Endodermal cell (in vitro differentiated cells): Measurements from ENCODE around the gene RBCK1. TPM values are rescaled to one million over a fixed set of nuclear protein-coding genes. Genes with fewer than 3 reads are reported as not detected.
"Not testable (repeated sequence)": the region's sequence is repeated elsewhere in the genome, so short reads cannot be mapped to it uniquely, and the experiment has no call there.

Experiments
- DNase-seq: peaks from one replicate; pipeline ENCODE4 v3.0.0-alpha.2; 2017
- H3K27ac ChIP-seq: 2 replicates; pipeline ENCODE4 v1.5.1; 2013; ENCODE audit warnings: mild to moderate bottlenecking, low read depth, low read length, moderate library complexity
- H3K27me3 ChIP-seq: 2 replicates; pipeline ENCODE4 v1.6.1; 2013; ENCODE audit warnings: mild to moderate bottlenecking, low read length, moderate library complexity; ENCODE audit not compliant: insufficient read depth, control insufficient read depth, poor library complexity, severe bottlenecking
- H3K36me3 ChIP-seq: 2 replicates; pipeline ENCODE4 v1.7.0; 2013; ENCODE audit warnings: mild to moderate bottlenecking, low read length, moderate library complexity; ENCODE audit not compliant: control insufficient read depth, insufficient read depth
- H3K4me1 ChIP-seq: one replicate; pipeline ENCODE4 v1.7.0; 2013; ENCODE audit warnings: low read length; ENCODE audit not compliant: control insufficient read depth, insufficient read depth
- H3K4me3 ChIP-seq: 2 replicates; pipeline ENCODE4 v1.5.1; 2013; ENCODE audit warnings: mild to moderate bottlenecking, low read length, moderate library complexity
- H3K9ac ChIP-seq: 2 replicates; pipeline ENCODE4 v1.6.1; 2013; ENCODE audit warnings: mild to moderate bottlenecking, low read length, moderate library complexity; ENCODE audit not compliant: poor library complexity, severe bottlenecking; ENCODE audit errors: extremely low read depth
- H3K9me3 ChIP-seq: 2 replicates; pipeline ENCODE4 v1.6.1; 2013; ENCODE audit warnings: mild to moderate bottlenecking, low read length, moderate library complexity; ENCODE audit not compliant: control insufficient read depth
- H3K27ac Mint-ChIP-seq: 2 replicates; pipeline ENCODE4 v1.8.0; 2020; ENCODE audit warnings: mixed read lengths
- H3K27me3 Mint-ChIP-seq: 2 replicates; pipeline ENCODE4 v1.8.0; 2021; ENCODE audit warnings: mild to moderate bottlenecking, mixed read lengths; ENCODE audit not compliant: insufficient read depth
- H3K36me3 Mint-ChIP-seq: 2 replicates; pipeline ENCODE4 v1.8.0; 2020; ENCODE audit warnings: low read depth, mixed read lengths
- H3K4me1 Mint-ChIP-seq: 2 replicates; pipeline ENCODE4 v1.8.0; 2020; ENCODE audit warnings: mixed read lengths
- H3K4me3 Mint-ChIP-seq: 2 replicates; pipeline ENCODE4 v1.8.0; 2020; ENCODE audit warnings: mild to moderate bottlenecking, moderate library complexity, mixed read lengths
- H3K9me3 Mint-ChIP-seq: 2 replicates; pipeline ENCODE4 v1.8.0; 2020; ENCODE audit warnings: mild to moderate bottlenecking, mixed read lengths
- CTCF ChIP-seq: fragments of 200-600 bp; sonication (generic); conservative IDR thresholded peaks from 2 replicates; pipeline ENCODE4 v1.5.0; 2021; ENCODE audit warnings: antibody characterized with exemption, mild to moderate bottlenecking
- WGBS, 2 experiments: methylation state at CpG; one replicate each; pipeline versions ENCODE4 v1.1.5 to v1.1.7; 2013; ENCODE audit warnings: missing lambda C conversion rate in 2 of 2, mixed read lengths in 1 of 2; ENCODE audit not compliant: insufficient coverage in 1 of 2, insufficient read length in 1 of 2; 5-methylcytosine and 5-hydroxymethylcytosine counted together
- total RNA-seq, 2 donors: library from RNA; stranded (reverse); fragmentation: NEBNext Ultra II Directional in 1 of 2; extraction: Animal tissue kit (Norgen Biotek cat#: 25700) in 1 of 2; gene quantifications; 2 replicates in 1 of 2; 3 replicates in 1 of 2; pipeline ENCODE4 v1.2.1, GENCODE V29; 2021

Gene RBCK1
- total RNA-seq, 2 donors from 2014 or later, result 61.7 to 63.7 TPM

- Histone ChIP-seq H3K4me1 (no peaks in the 10 kb centered on the region), H3K27ac (no peak overlapping the region), H3K36me3 (no peaks in the 10 kb centered on the region), H3K9ac (no peak overlapping the region), H3K4me3 (no peak overlapping the region), H3K9me3 (no peaks in the 10 kb centered on the region), H3K27me3 (peaks cover 20% of the 10 kb centered on the region)
- Mint-ChIP-seq H3K9me3 (no peaks in the 10 kb centered on the region), H3K4me3 (no peak overlapping the region), H3K27ac (no peak overlapping the region), H3K4me1 (peaks cover 5% of the 10 kb centered on the region), H3K27me3 (peaks cover 30% of the 10 kb centered on the region), H3K36me3 (peaks cover 3% of the 10 kb centered on the region)
- no peak for DNase-seq
- TF ChIP-seq CTCF, result no peak
- 87 to 91% methylated on average over 5 of the region's 5 CpGs for whole genome bisulfite sequencing, 2 experiments
These were observed 24.2 kb upstream of the RBCK1 start for GRCh38 chr20:383889-384288.

GRCh38 chr20:384723-385122 lies 23.4 kb upstream of the RBCK1 start:
- peaks cover 30% of the 10 kb centered on the region for H3K27me3 Mint-ChIP-seq
- H3K36me3 Mint-ChIP-seq, result peaks cover 3% of the 10 kb centered on the region
- TF ChIP-seq CTCF, result no peak
- Histone ChIP-seq H3K9ac (no peak overlapping the region), H3K36me3 (no peaks in the 10 kb centered on the region), H3K4me3 (no peak overlapping the region), H3K4me1 (no peaks in the 10 kb centered on the region), H3K9me3 (no peaks in the 10 kb centered on the region), H3K27ac (no peak overlapping the region), H3K27me3 (peaks cover 20% of the 10 kb centered on the region)
- H3K4me3 Mint-ChIP-seq, result no peak overlapping the region
- no CpG with 5 or more reads among the region's 1 CpG for WGBS, 2 experiments
- no peaks in the 10 kb centered on the region for H3K9me3 Mint-ChIP-seq
- peaks cover 5% of the 10 kb centered on the region for H3K4me1 Mint-ChIP-seq
- no peak overlapping the region for H3K27ac Mint-ChIP-seq
- no peak for DNase-seq

- Histone ChIP-seq H3K36me3 (no peaks in the 10 kb centered on the region), H3K27me3 (peaks cover 20% of the 10 kb centered on the region), H3K9ac (no peak overlapping the region), H3K4me3 (no peak overlapping the region), H3K4me1 (no peaks in the 10 kb centered on the region), H3K9me3 (no peaks in the 10 kb centered on the region), H3K27ac (no peak overlapping the region)
- H3K27me3 Mint-ChIP-seq, result peaks cover 29% of the 10 kb centered on the region
- H3K9me3 Mint-ChIP-seq, result no peaks in the 10 kb centered on the region
- DNase-seq, result no peak
- TF ChIP-seq CTCF, result no peak
- H3K36me3 Mint-ChIP-seq, result peaks cover 3% of the 10 kb centered on the region
- H3K27ac Mint-ChIP-seq, result no peak overlapping the region
- WGBS, 2 experiments, result 96 to 97% methylated on average over 4 to 5 of the region's 5 CpGs
- H3K4me3 Mint-ChIP-seq, result no peak overlapping the region
- H3K4me1 Mint-ChIP-seq, result peaks cover 9% of the 10 kb centered on the region
These were observed 22.7 kb upstream of the RBCK1 start for GRCh38 chr20:385448-385847.

GRCh38 chr20:386634-387033 lies 21.5 kb upstream of the RBCK1 start:
- not testable (repeated sequence) for DNase-seq, H3K4me3 Mint-ChIP-seq, H3K27ac ChIP-seq, H3K9ac ChIP-seq, H3K27ac Mint-ChIP-seq, H3K4me1 Mint-ChIP-seq, H3K4me3 ChIP-seq, H3K4me1 ChIP-seq, H3K9me3 Mint-ChIP-seq, H3K36me3 Mint-ChIP-seq, H3K9me3 ChIP-seq, H3K36me3 ChIP-seq
- WGBS, 2 experiments, result 91 to 93% methylated on average over 4 to 8 of the region's 8 CpGs
- H3K27me3 ChIP-seq, result peaks cover 13% of the 10 kb centered on the region
- H3K27me3 Mint-ChIP-seq, result peaks cover 22% of the 10 kb centered on the region
